ENCODE results near the gene DTL.

DNA sequence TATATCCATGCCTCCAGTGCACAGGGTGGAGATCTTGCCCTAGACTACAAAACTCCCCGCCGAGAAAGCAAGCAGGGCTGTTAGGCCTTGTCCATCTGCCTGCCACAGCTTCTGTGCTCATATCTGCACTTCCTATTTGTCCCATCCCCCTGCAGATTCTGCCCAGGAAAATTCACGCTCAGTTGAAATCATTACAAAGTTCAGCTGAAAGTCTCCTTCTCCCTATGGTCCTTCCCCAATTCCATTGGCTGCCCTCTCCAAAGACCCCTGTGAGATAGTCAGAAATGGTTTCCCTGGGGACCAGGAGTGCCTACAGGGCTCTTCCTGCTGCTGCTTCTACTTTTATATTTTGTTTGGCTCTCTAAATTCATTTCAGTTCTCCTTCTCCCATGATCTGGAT lies 63.2 kb downstream of the DTL start:
- no peak for TF ChIP-seq YY1 (IDR thresholded peaks at IDR 0.05; ENCODE audit: low read depth)
- no peak for TF ChIP-seq RAD21 (IDR thresholded peaks at IDR 0.05; ENCODE audit: low read depth)
- TF ChIP-seq FOXM1 (IDR thresholded peaks at IDR 0.05; ENCODE audit: borderline replicate concordance, low read depth), result no peak
- no peak for TF ChIP-seq NFIC (IDR thresholded peaks at IDR 0.05)
- no peak for TF ChIP-seq TAF1 (IDR thresholded peaks at IDR 0.05; ENCODE audit: low read depth)
- no peak for TF ChIP-seq CEBPB (IDR thresholded peaks at IDR 0.05)
- TF ChIP-seq EP300 (IDR thresholded peaks at IDR 0.05; ENCODE audit: borderline replicate concordance), result no peak
- no peak for TF ChIP-seq ZBTB7A (IDR thresholded peaks at IDR 0.05; ENCODE audit: low read depth)
- no peak for TF ChIP-seq EGR1 (IDR thresholded peaks at IDR 0.05)
